ENCODE data around the gene RPL14.

DNA sequence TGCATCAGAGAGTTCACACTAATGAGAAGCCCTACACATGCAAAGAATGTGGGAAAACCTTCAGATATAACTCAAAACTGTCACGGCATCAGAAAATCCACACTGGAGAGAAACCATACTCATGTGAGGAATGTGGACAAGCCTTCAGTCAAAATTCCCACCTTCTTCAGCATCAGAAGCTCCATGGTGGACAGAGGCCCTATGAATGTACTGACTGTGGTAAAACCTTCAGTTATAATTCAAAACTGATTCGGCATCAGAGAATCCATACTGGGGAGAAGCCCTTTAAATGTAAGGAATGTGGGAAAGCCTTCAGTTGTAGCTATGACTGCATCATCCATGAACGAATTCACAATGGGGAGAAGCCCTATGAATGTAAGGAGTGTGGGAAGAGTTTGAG is 30.0 kb downstream of the RPL14 start:
- TF ChIP-seq, protein P1, sequence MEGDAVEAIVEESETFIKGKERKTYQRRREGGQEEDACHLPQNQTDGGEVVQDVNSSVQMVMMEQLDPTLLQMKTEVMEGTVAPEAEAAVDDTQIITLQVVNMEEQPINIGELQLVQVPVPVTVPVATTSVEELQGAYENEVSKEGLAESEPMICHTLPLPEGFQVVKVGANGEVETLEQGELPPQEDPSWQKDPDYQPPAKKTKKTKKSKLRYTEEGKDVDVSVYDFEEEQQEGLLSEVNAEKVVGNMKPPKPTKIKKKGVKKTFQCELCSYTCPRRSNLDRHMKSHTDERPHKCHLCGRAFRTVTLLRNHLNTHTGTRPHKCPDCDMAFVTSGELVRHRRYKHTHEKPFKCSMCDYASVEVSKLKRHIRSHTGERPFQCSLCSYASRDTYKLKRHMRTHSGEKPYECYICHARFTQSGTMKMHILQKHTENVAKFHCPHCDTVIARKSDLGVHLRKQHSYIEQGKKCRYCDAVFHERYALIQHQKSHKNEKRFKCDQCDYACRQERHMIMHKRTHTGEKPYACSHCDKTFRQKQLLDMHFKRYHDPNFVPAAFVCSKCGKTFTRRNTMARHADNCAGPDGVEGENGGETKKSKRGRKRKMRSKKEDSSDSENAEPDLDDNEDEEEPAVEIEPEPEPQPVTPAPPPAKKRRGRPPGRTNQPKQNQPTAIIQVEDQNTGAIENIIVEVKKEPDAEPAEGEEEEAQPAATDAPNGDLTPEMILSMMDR (conservative IDR thresholded peaks at IDR 0.05; ENCODE audit: low read length), result no peak
- TF ChIP-seq EZH2phosphoT487 (IDR thresholded peaks at IDR 0.05; ENCODE audit: borderline replicate concordance, low read depth, low read length), result no peak

Data from OCI-LY7 (cell line).